Brain pericyte (primary cell): ENCODE results near the gene STK32A.

Experiments used
- DNase-seq: peaks from one replicate; pipeline ENCODE4 v3.0.0-alpha.2; 2012; ENCODE audit warnings: low read depth, low spot score

Gene STK32A

DNA sequence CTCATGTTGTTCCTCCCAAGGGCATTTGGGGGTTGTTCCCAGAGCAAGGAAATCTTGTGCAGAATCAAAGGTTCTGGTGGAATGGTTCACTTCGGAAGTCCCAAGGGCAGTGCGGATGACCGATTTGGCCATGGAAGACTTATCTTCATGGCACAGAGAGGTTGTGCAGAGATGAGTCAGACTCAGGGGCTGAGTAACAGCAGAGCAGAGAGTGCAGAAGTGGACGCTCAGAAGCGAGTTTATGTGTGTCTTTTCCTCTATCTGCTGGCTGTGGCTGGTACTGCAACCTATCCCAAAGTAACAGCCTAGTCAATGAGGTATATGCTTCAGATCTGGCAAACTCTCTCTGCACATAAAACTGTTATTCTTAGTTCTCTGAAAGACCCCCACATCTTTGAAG lies 157.0 kb downstream of the STK32A start:
- DNase-seq = no peak

- no peak for DNase-seq
Observed at GRCh38 chr5:147393874-147394672, 159.2 kb downstream of the STK32A start.

GRCh38 chr5:147396070-147396823 lies 161.4 kb downstream of the STK32A start:
- DNase-seq = no peak

DNA sequence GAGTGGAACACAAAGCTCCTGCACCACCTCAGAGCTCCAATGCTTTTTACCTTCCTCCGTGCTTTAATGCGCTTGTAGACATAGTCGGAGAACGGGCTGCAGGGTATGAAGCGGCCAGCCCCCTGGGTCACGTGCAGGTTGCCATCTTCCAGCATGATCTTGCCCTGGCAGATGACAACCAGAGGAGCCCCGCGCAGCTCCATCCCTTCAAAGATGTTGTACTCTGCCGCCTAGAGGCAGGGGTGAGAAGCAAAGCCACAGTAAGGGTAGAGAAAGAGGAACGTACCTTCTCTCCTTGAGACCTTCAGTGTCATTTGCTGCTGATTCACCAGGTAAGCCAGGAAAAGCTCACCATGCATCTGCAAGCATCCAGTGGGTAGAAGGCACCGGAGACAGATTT lies 162.8 kb downstream of the STK32A start:
- DNase-seq = no peak

GRCh38 chr5:147398860-147399259 lies 164.0 kb downstream of the STK32A start:
- DNase-seq = no peak

DNA sequence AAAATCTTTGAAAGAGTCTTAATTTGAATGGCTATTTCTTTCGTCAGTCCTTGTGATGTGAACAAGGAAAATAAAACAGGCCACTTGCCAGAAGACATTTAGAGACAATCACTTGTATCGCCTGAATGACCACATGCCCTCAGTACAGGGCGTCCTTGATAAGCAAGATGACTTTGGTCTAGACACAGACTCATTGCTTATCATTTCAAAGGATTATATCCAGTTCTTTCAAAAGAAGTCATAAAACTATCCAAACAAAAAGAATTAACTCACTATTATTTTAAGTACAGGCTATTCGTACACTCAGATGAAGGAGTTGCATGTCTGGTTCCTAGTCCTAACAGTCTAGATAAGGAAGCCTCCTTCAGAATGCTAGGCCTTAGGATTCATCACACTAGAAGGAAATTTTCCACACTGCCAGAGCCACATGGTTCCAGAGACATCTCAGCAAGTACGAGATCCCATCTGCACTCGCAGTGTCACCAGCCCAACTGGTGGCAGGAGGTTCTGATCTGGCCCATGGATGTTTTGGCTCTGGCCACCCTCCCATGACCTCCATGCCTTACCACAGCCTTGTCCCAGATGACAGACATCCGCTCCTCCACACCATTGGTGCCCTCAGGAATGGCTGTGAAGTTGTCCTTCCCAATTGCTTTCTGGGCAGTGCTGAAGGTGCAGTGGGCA lies 165.4 kb downstream of the STK32A start:
- DNase-seq = no peak

DNA sequence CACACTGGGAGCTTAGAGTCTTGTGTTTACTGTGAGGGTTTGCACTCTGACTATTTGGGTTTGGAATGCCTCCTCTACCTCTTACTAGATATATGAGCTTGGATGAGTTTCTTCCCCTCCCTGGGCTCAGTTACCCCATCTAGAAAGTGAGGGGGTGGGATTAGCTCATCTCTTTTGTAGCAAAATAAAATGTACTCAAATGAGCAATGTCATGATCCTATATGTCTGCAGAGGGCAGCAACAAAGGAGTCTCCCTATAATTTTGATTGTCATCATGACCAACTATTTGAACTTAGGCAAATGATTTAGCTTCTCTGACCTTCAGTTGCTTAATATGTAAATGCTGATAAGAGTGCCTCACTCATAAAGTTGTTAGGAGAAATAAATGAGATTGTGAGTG lies 166.1 kb downstream of the STK32A start:
- no peak for DNase-seq

DNA sequence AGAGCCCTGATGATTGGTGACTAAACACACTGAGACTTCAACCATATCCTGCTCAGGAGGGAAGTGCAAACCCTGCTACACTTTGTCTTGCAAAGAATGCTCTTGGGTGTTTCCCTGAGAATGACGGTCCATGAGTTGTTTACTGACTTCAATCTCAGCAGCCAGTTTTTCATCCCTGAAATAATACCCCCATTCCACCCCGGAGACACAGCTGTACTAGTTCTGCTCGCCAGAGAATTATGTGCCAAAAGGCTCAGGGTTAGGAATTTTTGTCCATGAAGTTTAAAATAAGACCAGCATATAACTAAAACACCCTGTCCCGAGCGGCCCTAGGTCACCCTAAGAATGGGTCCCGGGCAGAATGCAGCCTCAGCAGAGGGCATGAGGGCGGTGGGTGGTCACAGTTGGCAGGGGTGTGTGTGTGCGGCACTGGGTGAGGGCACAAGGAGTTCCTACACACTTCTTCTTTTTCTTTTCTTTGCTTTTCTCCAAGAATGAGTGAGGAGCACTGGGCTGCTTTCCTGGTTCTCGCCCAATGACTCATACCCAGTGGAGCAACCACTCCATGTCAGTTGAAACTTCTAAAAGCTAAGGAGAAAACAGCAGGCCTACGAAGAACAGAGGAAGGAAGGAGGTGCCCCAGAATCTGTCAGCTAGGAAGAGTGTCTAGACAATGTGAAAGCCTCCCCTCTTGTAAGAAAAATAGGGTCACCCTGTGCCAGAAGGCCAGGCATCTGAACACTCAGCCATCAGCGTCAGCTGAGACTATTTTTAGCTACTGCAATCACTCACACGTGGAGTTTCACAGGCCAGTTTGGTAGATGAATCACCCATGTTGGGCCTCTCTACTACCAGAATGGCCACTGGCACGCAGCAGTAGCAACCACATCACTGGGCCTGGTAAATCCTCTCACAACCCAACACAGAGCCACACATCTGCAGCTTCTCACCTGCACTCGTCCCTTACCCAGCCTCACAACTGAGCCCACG lies 169.1 kb downstream of the STK32A start:
- DNase-seq = peak; percentile 36

GRCh38 chr5:147404706-147405105 lies 169.9 kb downstream of the STK32A start:
- DNase-seq = no peak

DNA sequence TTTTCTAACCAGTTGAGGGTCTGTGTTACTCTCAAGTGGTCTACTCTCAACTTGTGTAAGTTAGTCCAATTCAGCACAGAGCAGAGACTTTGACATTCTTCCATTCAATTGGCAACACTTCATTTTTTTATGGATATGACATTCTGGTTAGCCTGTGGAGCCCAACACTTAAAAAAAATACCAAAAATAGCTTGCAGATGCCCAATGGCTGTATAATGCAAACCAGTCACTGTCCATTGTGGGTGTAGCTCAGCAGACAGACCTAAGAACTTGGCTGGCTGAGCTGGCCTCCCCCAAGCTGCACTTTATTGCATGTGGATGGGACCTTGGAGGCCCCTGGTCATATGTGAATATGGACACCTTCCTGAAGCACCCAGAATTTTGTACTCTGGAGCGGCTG lies 171.8 kb downstream of the STK32A start:
- no peak for DNase-seq

GRCh38 chr5:147407094-147407681 lies 172.4 kb downstream of the STK32A start:
- no peak for DNase-seq

DNA sequence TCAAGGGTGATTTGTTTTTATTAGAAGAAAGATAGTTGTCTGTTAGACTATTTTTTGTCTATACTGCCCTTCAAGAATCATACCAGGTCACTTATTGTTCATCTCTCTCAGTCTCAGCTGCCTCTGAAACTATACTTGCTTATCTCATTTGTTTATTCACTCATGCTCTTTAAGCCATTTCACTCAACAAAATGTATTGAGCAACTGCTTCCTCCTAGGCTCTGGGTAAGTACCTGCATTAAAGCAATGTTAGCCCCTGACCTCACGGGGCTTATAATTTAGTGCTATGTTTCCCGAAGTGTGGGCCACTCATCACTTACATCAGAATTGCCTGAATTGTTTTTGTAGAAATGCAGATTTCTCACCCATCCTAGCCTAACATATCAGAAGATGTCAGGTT lies 174.2 kb downstream of the STK32A start:
- DNase-seq = no peak

DNA sequence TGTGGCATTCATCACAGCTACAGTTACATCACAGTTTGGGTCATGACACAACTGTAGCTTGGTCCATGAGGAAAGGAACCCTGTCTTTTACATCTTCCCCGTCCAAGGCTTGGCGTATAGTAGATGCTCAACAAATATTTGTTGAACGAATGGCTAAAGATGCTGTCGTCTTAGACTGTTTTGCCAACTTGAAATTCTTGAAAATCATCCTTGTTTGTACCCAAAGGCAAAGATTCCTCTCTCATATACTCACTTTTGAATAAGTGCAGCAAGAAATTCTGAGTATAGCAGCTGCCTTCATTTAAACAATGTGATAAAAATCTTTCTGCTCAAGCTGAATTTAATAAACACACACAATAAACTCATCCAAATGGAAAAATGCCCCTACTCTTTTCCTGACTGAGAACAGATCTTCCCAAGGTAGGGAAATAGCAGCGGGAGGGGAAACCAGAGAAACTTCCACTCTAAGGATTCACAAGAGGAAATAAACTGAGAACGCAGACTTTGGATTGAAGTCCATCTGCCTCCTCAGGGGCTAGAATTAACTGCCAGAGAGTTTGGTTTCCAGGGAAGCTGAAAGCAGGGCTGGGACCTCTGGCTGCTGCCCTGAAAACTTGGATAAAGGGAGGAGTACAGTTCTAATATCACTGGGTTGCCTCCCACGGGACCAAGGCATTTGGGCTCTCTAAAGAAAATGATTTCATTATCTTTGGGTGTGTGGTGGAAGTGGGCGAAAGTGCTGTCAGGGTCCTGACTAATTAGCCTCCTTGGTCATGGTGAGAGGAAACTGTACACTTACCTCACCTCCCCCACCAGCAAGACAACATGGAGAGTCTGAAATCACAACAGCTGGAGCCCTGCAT lies 175.9 kb downstream of the STK32A start:
- no peak for DNase-seq

DNA sequence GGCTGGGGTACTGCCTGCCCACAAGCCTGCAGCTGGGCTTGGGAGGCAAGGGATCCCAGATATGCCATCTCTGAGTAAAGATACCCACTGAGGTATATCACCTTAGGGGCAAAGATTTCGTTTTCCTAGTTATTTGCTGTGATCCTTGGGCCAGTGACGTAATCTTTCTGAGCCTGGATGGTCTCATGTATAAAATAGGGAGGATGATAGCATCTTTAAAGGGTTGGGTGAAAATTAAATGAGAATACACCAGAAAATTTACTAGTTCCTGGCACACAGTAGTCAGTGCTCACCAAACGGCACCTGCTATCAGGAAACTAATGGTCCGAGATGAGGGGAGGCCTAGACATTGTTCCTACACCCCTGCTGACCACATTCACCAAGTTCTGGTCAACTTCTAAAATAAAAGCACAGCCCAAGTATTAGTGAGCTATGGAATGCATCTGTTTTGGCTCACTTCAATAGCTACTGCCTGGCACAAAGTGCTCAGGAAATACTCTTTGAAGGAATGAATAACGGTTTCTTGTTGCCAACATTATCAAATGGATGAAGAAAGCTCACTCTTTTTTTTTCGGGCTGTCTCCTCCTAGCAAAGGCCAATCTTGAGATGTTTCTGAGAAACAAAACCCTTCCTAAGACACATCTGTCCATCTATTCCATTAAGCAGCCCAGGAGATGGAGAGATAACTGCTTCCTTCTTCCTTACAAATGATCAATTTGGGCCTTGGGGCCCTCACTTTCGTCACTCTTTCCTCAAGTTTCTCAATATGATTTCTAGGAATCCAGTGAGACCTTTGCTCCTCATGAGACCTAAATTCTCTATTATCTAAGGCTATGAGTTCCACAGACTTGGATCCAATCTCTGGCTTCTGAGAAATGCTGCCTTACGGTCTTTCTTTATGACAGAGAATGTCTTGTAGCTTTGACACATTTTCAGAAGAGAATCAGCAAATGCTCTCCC lies 176.8 kb downstream of the STK32A start:
- DNase-seq = no peak

DNA sequence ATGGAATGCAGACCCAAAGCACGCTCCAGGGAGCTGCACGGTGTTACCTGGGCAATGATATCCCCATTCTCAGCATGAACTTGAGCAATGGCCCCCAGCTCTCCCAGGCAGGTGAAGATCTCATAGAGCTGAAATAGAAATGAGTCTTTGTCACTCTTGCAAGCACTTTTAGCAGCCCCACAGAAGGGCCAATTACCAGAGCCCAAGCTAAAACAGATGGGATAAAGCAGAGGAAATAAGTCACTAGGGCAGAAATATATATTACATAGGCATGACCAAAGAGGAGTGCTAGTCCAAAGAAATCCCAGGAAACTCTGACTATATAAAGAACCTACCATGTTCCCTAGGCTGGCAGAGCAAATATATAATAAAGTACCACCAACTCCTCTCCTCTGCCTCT lies 177.7 kb downstream of the STK32A start:
- DNase-seq = no peak

- DNase-seq = no peak
Observed at GRCh38 chr5:147413266-147413665, 178.4 kb downstream of the STK32A start.

- DNase-seq = no peak
Observed at GRCh38 chr5:147415651-147416050, 180.8 kb downstream of the STK32A start.

DNA sequence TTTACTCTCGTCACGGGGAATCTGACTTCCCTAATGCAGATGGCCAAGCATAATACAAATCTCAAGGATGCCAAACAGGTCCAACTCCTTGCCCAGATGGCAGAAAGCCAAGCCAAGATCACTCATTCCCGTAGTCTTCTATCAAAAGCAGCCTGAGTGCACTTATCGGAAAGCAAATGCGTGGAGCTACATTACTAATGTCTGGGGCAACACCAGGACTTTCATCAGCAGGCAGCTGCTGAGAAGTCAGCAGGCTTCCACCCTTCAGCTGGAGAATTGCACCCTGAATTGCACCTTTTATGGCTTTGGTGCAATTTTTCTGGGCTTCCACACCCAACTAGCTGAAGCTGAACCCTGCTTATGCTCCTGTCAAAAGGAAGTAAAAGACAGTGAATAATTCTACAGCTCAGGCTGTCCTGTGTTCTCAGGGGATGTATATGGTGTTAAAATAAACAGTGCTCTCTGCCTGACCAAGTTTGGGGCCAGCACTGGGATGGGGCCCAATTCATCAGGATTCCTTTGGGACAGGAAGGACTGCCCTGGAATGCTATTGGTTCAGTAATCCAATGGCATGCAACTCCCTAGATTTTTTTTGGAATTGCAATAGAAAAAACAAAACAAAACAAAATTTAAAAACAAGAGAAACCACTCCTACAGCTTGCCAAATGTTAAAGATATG lies 182.4 kb downstream of the STK32A start:
- no peak for DNase-seq
